ENCODE results near the gene CACNA1E. TPM values are rescaled to one million over a fixed set of nuclear protein-coding genes. Genes with fewer than 3 reads are reported as not detected.

The CACNA1E gene
- total and polyA plus RNA-seq, 2 donors (not counting 1 experiment from before 2014, with no cell fraction given) = 0.37 to 0.40 TPM

GRCh38 chr1:181482521-181483284 lies 614 bp upstream of the CACNA1E start:
- H3K4me1 Mint-ChIP-seq = peaks cover 29% of the 10 kb centered on the region
- H3K4me3 Mint-ChIP-seq = peak overlapping the region; percentile 68
- Histone ChIP-seq H4K20me1 (ENCODE audit: control insufficient read depth, insufficient read depth, low read length, poor library complexity, severe bottlenecking) (no peaks in the 10 kb centered on the region), H3K27me3 (replicated peaks in 1 of 4; ENCODE audit: control extremely low read depth in 1 of 4, control insufficient read depth in 3 of 4, insufficient read depth in 4 of 4, low read length in 3 of 4) (peaks cover 0 to 58% (median 27%) of the 10 kb centered on the region in 4 experiments), H3K79me2 (ENCODE audit: control insufficient read depth, insufficient read depth, low read length) (no peaks in the 10 kb centered on the region), H3K4me1 (ENCODE audit: control insufficient read depth in 2 of 2, insufficient read depth in 2 of 2, low read length in 2 of 2) (peaks cover 19 to 21% of the 10 kb centered on the region in 2 donors), H3K36me3 (replicated peaks in 1 of 2; ENCODE audit: control extremely low read depth in 1 of 2, control insufficient read depth in 1 of 2, extremely low read depth in 1 of 2, insufficient read depth in 2 of 2, low read length in 1 of 2) (no peaks in the 10 kb centered on the region), H3K27ac (ENCODE audit: low read length in 2 of 2) (no peak overlapping the region), H3K4me3 (ENCODE audit: control extremely low read depth in 1 of 5, extremely low read depth in 1 of 5, insufficient read depth in 1 of 5, low read depth in 2 of 5, low read length in 4 of 5) (peak overlapping the region in 4 of 5 experiments; percentile 12 to 57 (median 29)), H3K9ac (ENCODE audit: low read length) (peak overlapping the region; percentile 35), H3K9me3 (ENCODE audit: control extremely low read depth in 1 of 3, control insufficient read depth in 2 of 3, insufficient read depth in 1 of 3, low read length in 2 of 3) (peaks cover 0 to 12% (median 0%) of the 10 kb centered on the region in 3 donors), H3K4me2 (replicated peaks; ENCODE audit: low read depth, low read length, poor library complexity, severe bottlenecking) (peak overlapping the region; percentile 63), H2AFZ (ENCODE audit: insufficient read depth, low read depth, low read length, poor library complexity, severe bottlenecking) (peak overlapping the region; percentile 51)
- TF ChIP-seq CTCF (IDR thresholded peaks at IDR 0.05) = no peak
- TF ChIP-seq EZH2 (IDR thresholded peaks at IDR 0.05; ENCODE audit: borderline replicate concordance, insufficient read depth, low read depth, low read length, poor library complexity, severe bottlenecking) = no peak
- ChIA-PET POLR2A (no interaction called here), CTCF (interaction anchor here (6.7 kb wide), 1 partner anchor 571 kb away, joined by 82 read pairs; no protein-coding TSS in a partner anchor)
- WGBS (ENCODE audit: insufficient coverage) = 3% methylated on average over 43 of the region's 62 CpGs
- no peak overlapping the region for H3K27ac Mint-ChIP-seq
- no peaks in the 10 kb centered on the region for H3K9me3 Mint-ChIP-seq (ENCODE audit: insufficient read depth)
- ATAC-seq (ENCODE audit: low read depth) = peak; percentile 28
- DNase-seq = peak; percentile 36
- intact Hi-C loops (cut with micrococcal nuclease) = no loop called here
- peaks cover 63% of the 10 kb centered on the region for H3K27me3 Mint-ChIP-seq

- Histone ChIP-seq H2AFZ (ENCODE audit: insufficient read depth, low read depth, low read length, poor library complexity, severe bottlenecking) (no peak overlapping the region), H3K27me3 (replicated peaks in 1 of 4; ENCODE audit: control extremely low read depth in 1 of 4, control insufficient read depth in 3 of 4, insufficient read depth in 4 of 4, low read length in 3 of 4) (peaks cover 0 to 52% (median 27%) of the 10 kb centered on the region in 4 experiments), H3K79me2 (ENCODE audit: control insufficient read depth, insufficient read depth, low read length) (no peaks in the 10 kb centered on the region), H3K36me3 (replicated peaks in 1 of 2; ENCODE audit: control extremely low read depth in 1 of 2, control insufficient read depth in 1 of 2, extremely low read depth in 1 of 2, insufficient read depth in 2 of 2, low read length in 1 of 2) (no peaks in the 10 kb centered on the region), H3K4me3 (ENCODE audit: control extremely low read depth in 1 of 5, extremely low read depth in 1 of 5, insufficient read depth in 1 of 5, low read depth in 2 of 5, low read length in 4 of 5) (no peak overlapping the region), H3K9ac (ENCODE audit: low read length) (no peak overlapping the region), H3K27ac (ENCODE audit: low read length in 2 of 2) (no peak overlapping the region), H4K20me1 (ENCODE audit: control insufficient read depth, insufficient read depth, low read length, poor library complexity, severe bottlenecking) (no peaks in the 10 kb centered on the region), H3K4me1 (ENCODE audit: control insufficient read depth in 2 of 2, insufficient read depth in 2 of 2, low read length in 2 of 2) (peaks cover 19 to 21% of the 10 kb centered on the region in 2 donors), H3K4me2 (replicated peaks; ENCODE audit: low read depth, low read length, poor library complexity, severe bottlenecking) (no peak overlapping the region), H3K9me3 (ENCODE audit: control extremely low read depth in 1 of 3, control insufficient read depth in 2 of 3, insufficient read depth in 1 of 3, low read length in 2 of 3) (peaks cover 0 to 12% (median 0%) of the 10 kb centered on the region in 3 donors)
- Mint-ChIP-seq H3K4me1 (peaks cover 29% of the 10 kb centered on the region), H3K4me3 (peak overlapping the region; percentile 16), H3K27ac (no peak overlapping the region), H3K27me3 (peaks cover 78% of the 10 kb centered on the region), H3K9me3 (ENCODE audit: insufficient read depth) (no peaks in the 10 kb centered on the region)
- ChIA-PET CTCF (interaction anchor here (1.3 to 1.8 kb wide), 2 partner anchors 9 to 32 kb away, joined by 3 to 6 read pairs; no protein-coding TSS in a partner anchor), POLR2A (no interaction called here)
- ATAC-seq (ENCODE audit: low read depth) = no peak
- TF ChIP-seq EZH2 (IDR thresholded peaks at IDR 0.05; ENCODE audit: borderline replicate concordance, insufficient read depth, low read depth, low read length, poor library complexity, severe bottlenecking) (no peak), CTCF (IDR thresholded peaks at IDR 0.05) (no peak)
- intact Hi-C loops (cut with micrococcal nuclease) = no loop called here
- no peak for DNase-seq
- 45% methylated on average over 1 of the region's 2 CpGs for WGBS (ENCODE audit: insufficient coverage)
Observed at GRCh38 chr1:181484821-181485220, 1.5 kb downstream of the CACNA1E start.
